ENCODE results near the gene ZNF628.

Gene ZNF628

GRCh38 chr19:55455576-55456235, 20.7 kb upstream of the ZNF628 start:
- H3K4me3 ChIP-seq (ENCODE audit: control insufficient read depth, low read depth, low read length): no peak overlapping the region
- no peak for DNase-seq (ENCODE audit: low read depth)

GRCh38 chr19:55456347-55456746, 20.1 kb upstream of the ZNF628 start:
- no peak for TF ChIP-seq CTCF (conservative IDR thresholded peaks at IDR 0.05; ENCODE audit: control insufficient read depth, insufficient read depth, low read depth, low read length)
- DNase-seq (ENCODE audit: low read depth): no peak
- H3K4me3 ChIP-seq (ENCODE audit: control insufficient read depth, low read depth, low read length): no peak overlapping the region

More at GRCh38 chr19:55455576-55456235, 20.7 kb upstream of the ZNF628 start:
- no peak for TF ChIP-seq CTCF (conservative IDR thresholded peaks at IDR 0.05; ENCODE audit: control insufficient read depth, insufficient read depth, low read depth, low read length)

- no peak for TF ChIP-seq CTCF (conservative IDR thresholded peaks at IDR 0.05; ENCODE audit: control insufficient read depth, insufficient read depth, low read depth, low read length)
- H3K4me3 ChIP-seq (ENCODE audit: control insufficient read depth, low read depth, low read length): no peak overlapping the region
- DNase-seq (ENCODE audit: low read depth): no peak
These were observed 18.5 kb upstream of the ZNF628 start for GRCh38 chr19:55457683-55458457.

GRCh38 chr19:55459551-55459949, 16.9 kb upstream of the ZNF628 start:
- no peak for DNase-seq (ENCODE audit: low read depth)
- no peak for TF ChIP-seq CTCF (conservative IDR thresholded peaks at IDR 0.05; ENCODE audit: control insufficient read depth, insufficient read depth, low read depth, low read length)
- H3K4me3 ChIP-seq (ENCODE audit: control insufficient read depth, low read depth, low read length): no peak overlapping the region

GRCh38 chr19:55459950-55460657, 16.3 kb upstream of the ZNF628 start:
- H3K4me3 ChIP-seq (ENCODE audit: control insufficient read depth, low read depth, low read length): peak overlapping the region; percentile 86
- DNase-seq (ENCODE audit: low read depth): peak; percentile 34
- no peak for TF ChIP-seq CTCF (conservative IDR thresholded peaks at IDR 0.05; ENCODE audit: control insufficient read depth, insufficient read depth, low read depth, low read length)

GRCh38 chr19:55460670-55461258, 15.7 kb upstream of the ZNF628 start:
- no peak for TF ChIP-seq CTCF (conservative IDR thresholded peaks at IDR 0.05; ENCODE audit: control insufficient read depth, insufficient read depth, low read depth, low read length)
- peak; percentile 88 for DNase-seq (ENCODE audit: low read depth)

More at GRCh38 chr19:55460670-55461258, 15.7 kb upstream of the ZNF628 start:
- peak overlapping the region; percentile 86 for H3K4me3 ChIP-seq (ENCODE audit: control insufficient read depth, low read depth, low read length)
